ENCODE results near the gene CPT1B. TPM values are rescaled to one million over a fixed set of nuclear protein-coding genes. Genes with fewer than 3 reads are reported as not detected.
"Not testable (repeated sequence)": the region's sequence is repeated elsewhere in the genome, so short reads cannot be mapped to it uniquely, and the experiment has no call there.

The CPT1B gene
- total RNA-seq, 4 donors from 2014 or later, result 5.0 to 19.6 (median 14.6) TPM

- intact Hi-C loops (cut with DNase I), result no loop called here
- WGBS, result 76% methylated on average over 10 of the region's 11 CpGs
- no peaks in the 10 kb centered on the region for H3K9me3 ChIP-seq
- no peak for TF ChIP-seq CTCF (IDR thresholded peaks at IDR 0.05)
- no peak for TF ChIP-seq EP300 (IDR thresholded peaks at IDR 0.05)
- TF ChIP-seq POLR2AphosphoS5 (IDR thresholded peaks at IDR 0.05), result no peak
- TF ChIP-seq POLR2A (IDR thresholded peaks at IDR 0.05; ENCODE audit: low read depth), result no peak
- H3K27me3 ChIP-seq, result peaks cover 0 to 83% (median 2%) of the 10 kb centered on the region in 4 donors
- no peak for DNase-seq (ENCODE audit: extremely low spot score)
- no peak overlapping the region for H3K27ac ChIP-seq (replicated peaks in 1 of 4)
- peaks cover 0 to 5% (median 0%) of the 10 kb centered on the region in 4 donors for H3K4me1 ChIP-seq
- H3K4me3 ChIP-seq, result no peak overlapping the region
- H3K36me3 ChIP-seq, result no peaks in the 10 kb centered on the region
Observed at GRCh38 chr22:50610041-50610451, 31.8 kb upstream of the CPT1B start.

GRCh38 chr22:50609599-50609998 is 31.4 kb upstream of the CPT1B start:
- no peaks in the 10 kb centered on the region for H3K36me3 ChIP-seq
- intact Hi-C loops (cut with DNase I), result no loop called here
- WGBS, result 84% methylated on average over 9 of the region's 12 CpGs

GRCh38 chr22:50608996-50609395 is 30.8 kb upstream of the CPT1B start:
- no peaks in the 10 kb centered on the region for H3K9me3 ChIP-seq
- TF ChIP-seq POLR2AphosphoS5 (IDR thresholded peaks at IDR 0.05) (no peak), POLR2A (IDR thresholded peaks at IDR 0.05; ENCODE audit: low read depth) (no peak), CTCF (IDR thresholded peaks at IDR 0.05) (no peak)
- 96% methylated on average over 10 of the region's 10 CpGs for WGBS
- no peaks in the 10 kb centered on the region for H3K36me3 ChIP-seq
- peaks cover 0 to 87% (median 4%) of the 10 kb centered on the region in 4 donors for H3K27me3 ChIP-seq
- intact Hi-C loops (cut with DNase I), result no loop called here
- no peak for DNase-seq (ENCODE audit: extremely low spot score)
- no peak overlapping the region for H3K4me3 ChIP-seq
- no peak overlapping the region for H3K27ac ChIP-seq (replicated peaks in 1 of 4)
- H3K4me1 ChIP-seq, result peaks cover 0 to 7% (median under 1%) of the 10 kb centered on the region in 4 donors

More at GRCh38 chr22:50609599-50609998, 31.4 kb upstream of the CPT1B start:
- no peak for DNase-seq (ENCODE audit: extremely low spot score)
- no peak overlapping the region for H3K4me3 ChIP-seq
- no peaks in the 10 kb centered on the region for H3K9me3 ChIP-seq
- no peak overlapping the region for H3K27ac ChIP-seq (replicated peaks in 1 of 4)
- H3K4me1 ChIP-seq, result peaks cover 0 to 5% (median 0%) of the 10 kb centered on the region in 4 donors
- peaks cover 0 to 87% (median 2%) of the 10 kb centered on the region in 4 donors for H3K27me3 ChIP-seq
- TF ChIP-seq POLR2AphosphoS5 (IDR thresholded peaks at IDR 0.05) (no peak), EP300 (IDR thresholded peaks at IDR 0.05) (no peak), CTCF (IDR thresholded peaks at IDR 0.05) (no peak), POLR2A (IDR thresholded peaks at IDR 0.05; ENCODE audit: low read depth) (no peak)

- WGBS, result 81% methylated on average over 39 of the region's 39 CpGs
- H3K27ac ChIP-seq (replicated peaks in 1 of 4); H3K9me3 ChIP-seq; intact Hi-C loops (cut with DNase I); H3K4me3 ChIP-seq; H3K36me3 ChIP-seq; DNase-seq (ENCODE audit: extremely low spot score): not testable (repeated sequence)
- H3K27me3 ChIP-seq, result peaks cover 0 to 87% (median 9%) of the 10 kb centered on the region in 4 donors
- H3K4me1 ChIP-seq, result peaks cover 0 to 14% (median 4%) of the 10 kb centered on the region in 4 donors
Observed at GRCh38 chr22:50608058-50608840, 30.0 kb upstream of the CPT1B start.

GRCh38 chr22:50607659-50608020 is 29.4 kb upstream of the CPT1B start:
- WGBS, result 69% methylated on average over 6 of the region's 6 CpGs
- no peak for DNase-seq (ENCODE audit: extremely low spot score)
- intact Hi-C loops (cut with DNase I), result no loop called here

More at GRCh38 chr22:50607659-50608020, 29.4 kb upstream of the CPT1B start:
- no peak overlapping the region for H3K4me3 ChIP-seq
- H3K36me3 ChIP-seq, result no peaks in the 10 kb centered on the region
- H3K4me1 ChIP-seq, result peaks cover 0 to 10% (median 4%) of the 10 kb centered on the region in 4 donors
- H3K9me3 ChIP-seq, result no peaks in the 10 kb centered on the region
- H3K27me3 ChIP-seq, result peaks cover 0 to 87% (median 12%) of the 10 kb centered on the region in 4 donors
- TF ChIP-seq EP300 (IDR thresholded peaks at IDR 0.05), result no peak
- TF ChIP-seq POLR2AphosphoS5 (IDR thresholded peaks at IDR 0.05), result no peak
- no peak for TF ChIP-seq CTCF (IDR thresholded peaks at IDR 0.05)
- TF ChIP-seq POLR2A (IDR thresholded peaks at IDR 0.05; ENCODE audit: low read depth), result no peak
- H3K27ac ChIP-seq (replicated peaks in 1 of 4), result no peak overlapping the region

Data from esophagus muscularis mucosa (tissue), 4 donors.